ENCODE measurements around the gene RNU1-2. TPM values are rescaled to one million over a fixed set of nuclear protein-coding genes. Genes with fewer than 3 reads are reported as not detected.
"Not testable (repeated sequence)": the region's sequence is repeated elsewhere in the genome, so short reads cannot be mapped to it uniquely, and the experiment has no call there.

RNU1-2 gene
- total RNA-seq, 4 donors from 2014 or later: under 0.01 TPM; not detected in 3

GRCh38 chr1:16872152-16873075 lies 23.4 kb upstream of the RNU1-2 start:
- in situ Hi-C loops (cut with MboI; ENCODE audit: low sequenced_read_pairs in 4 of 4); H3K4me1 ChIP-seq; DNase-seq; H3K27ac ChIP-seq; intact Hi-C loops (cut with DNase I; ENCODE audit: low total_unique reads); H3K36me3 ChIP-seq; H3K9me3 ChIP-seq: not testable (repeated sequence)
- ATAC-seq: peak; percentile 57 to 71
- Histone ChIP-seq H3K4me3 (peak overlapping the region; percentile 35 to 54 (median 50)), H3K27me3 (peaks cover 5 to 28% (median 13%) of the 10 kb centered on the region in 3 donors)

DNA sequence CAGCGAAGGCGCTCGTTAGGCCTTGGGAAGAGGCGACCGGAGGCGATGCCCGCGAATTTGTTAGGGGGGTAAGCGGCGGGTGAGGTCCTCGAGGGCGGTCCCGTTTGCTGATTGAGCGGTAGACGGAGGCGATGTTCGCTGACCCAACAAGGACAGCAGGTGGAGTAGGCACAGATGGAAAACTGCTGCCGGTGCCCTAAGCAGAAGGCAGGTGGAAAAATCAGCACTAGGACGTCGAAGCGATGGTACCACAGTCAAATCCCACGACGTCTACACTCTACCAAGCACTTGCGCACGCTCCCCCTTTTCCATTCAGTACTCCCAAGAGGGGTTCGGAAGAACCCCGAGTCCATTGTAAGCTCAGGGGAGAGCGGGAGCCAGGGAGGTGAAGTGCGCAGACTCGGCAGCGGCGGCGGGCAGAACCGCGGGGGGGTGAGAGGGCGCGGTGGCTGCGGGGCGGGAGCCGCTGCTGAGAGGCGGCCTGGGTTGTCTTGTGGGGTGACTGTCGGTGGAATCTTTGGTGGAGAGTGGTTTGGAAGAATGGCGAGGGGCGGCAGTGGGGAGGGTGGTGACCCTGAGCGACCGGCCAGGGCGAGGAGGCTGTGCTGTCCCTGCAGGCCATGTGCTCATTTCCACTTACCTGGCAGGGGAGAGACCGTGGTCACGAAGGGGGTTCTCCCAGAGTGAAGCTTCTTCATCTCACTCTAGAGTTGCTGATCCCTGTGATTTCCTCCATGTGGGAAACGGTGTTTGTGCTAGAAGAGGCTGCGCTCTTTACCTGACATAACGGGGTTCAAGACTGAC lies 22.5 kb upstream of the RNU1-2 start:
- H3K9me3 ChIP-seq; H3K4me1 ChIP-seq; DNase-seq; H3K27ac ChIP-seq; H3K36me3 ChIP-seq; intact Hi-C loops (cut with DNase I; ENCODE audit: low total_unique reads); in situ Hi-C loops (cut with MboI; ENCODE audit: low sequenced_read_pairs in 4 of 4): not testable (repeated sequence)
- Histone ChIP-seq H3K4me3 (peak overlapping the region; percentile 35 to 54 (median 50)), H3K27me3 (peaks cover 5 to 28% (median 13%) of the 10 kb centered on the region in 3 donors)
- peak in 1 of 2 donors; percentile 45 for ATAC-seq

DNA sequence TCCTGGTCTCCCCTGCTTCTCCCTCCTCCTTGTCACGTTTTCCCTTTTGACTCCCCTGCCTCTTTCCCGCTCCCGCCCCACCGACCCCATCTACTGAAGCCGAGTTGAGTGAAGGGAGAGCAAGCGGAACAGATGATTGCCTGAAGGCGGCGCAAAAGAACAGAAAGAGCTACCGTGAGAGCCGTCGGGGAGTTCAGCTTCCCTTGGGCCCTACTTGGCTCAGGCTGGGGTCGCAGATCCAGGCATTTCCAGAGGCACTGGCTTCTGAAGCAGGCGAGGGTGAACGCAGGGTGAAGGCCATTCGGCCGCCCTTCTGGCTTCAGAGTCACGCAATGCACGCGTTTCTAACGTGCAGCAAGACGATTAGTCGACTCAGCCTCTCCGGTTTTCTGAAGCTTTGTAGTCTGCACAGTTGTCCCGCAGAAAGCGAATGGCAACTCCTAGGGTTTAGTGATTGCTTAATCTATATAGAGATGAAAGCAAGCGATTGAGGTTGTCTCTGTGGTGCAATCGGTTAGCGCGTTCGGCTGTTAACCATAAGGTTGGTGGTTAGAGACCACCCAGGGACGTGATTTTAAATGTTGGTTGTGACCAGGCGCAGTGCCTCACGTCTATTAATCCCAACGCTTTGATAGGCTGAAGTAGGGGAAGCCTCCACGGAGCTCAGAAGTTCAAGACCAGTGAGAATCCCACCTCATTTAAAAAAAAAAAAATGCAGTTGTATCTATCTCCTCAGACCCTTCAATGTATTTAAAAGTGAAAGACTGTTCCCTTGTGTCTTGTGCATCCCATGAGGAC lies 20.6 kb upstream of the RNU1-2 start:
- H3K27ac ChIP-seq; H3K36me3 ChIP-seq; intact Hi-C loops (cut with DNase I; ENCODE audit: low total_unique reads); H3K4me3 ChIP-seq; H3K9me3 ChIP-seq; DNase-seq; ATAC-seq; in situ Hi-C loops (cut with MboI; ENCODE audit: low sequenced_read_pairs in 4 of 4); H3K4me1 ChIP-seq: not testable (repeated sequence)
- H3K27me3 ChIP-seq: peaks cover 5 to 28% (median 13%) of the 10 kb centered on the region in 3 donors

- H3K27me3 ChIP-seq; H3K9me3 ChIP-seq; H3K36me3 ChIP-seq; in situ Hi-C loops (cut with MboI; ENCODE audit: low sequenced_read_pairs in 4 of 4); intact Hi-C loops (cut with DNase I; ENCODE audit: low total_unique reads); H3K4me3 ChIP-seq: not testable (repeated sequence)
- Histone ChIP-seq H3K4me1 (peaks cover 9 to 14% of the 10 kb centered on the region in 2 donors), H3K27ac (peak overlapping the region in 2 of 4 donors; percentile 49 to 55)
- DNase-seq: peak in 1 of 2 donors; percentile 82
- peak in 1 of 2 donors; percentile 85 for ATAC-seq
Measured at GRCh38 chr1:16881742-16882141, 14.0 kb upstream of the RNU1-2 start.

GRCh38 chr1:16882986-16883385 lies 12.8 kb upstream of the RNU1-2 start:
- Histone ChIP-seq H3K9me3 (no peaks in the 10 kb centered on the region), H3K27ac (no peak overlapping the region), H3K36me3 (no peaks in the 10 kb centered on the region), H3K4me3 (no peak overlapping the region), H3K4me1 (peaks cover 9 to 14% of the 10 kb centered on the region in 2 donors), H3K27me3 (no peaks in the 10 kb centered on the region)
- in situ Hi-C loops (cut with MboI; ENCODE audit: low sequenced_read_pairs in 4 of 4) (no loop called here), intact Hi-C loops (cut with DNase I; ENCODE audit: low total_unique reads) (no loop called here)
- ATAC-seq: no peak
- DNase-seq: no peak
- no peak for TF ChIP-seq POLR2A (IDR thresholded peaks at IDR 0.05)
- TF ChIP-seq, protein P1, sequence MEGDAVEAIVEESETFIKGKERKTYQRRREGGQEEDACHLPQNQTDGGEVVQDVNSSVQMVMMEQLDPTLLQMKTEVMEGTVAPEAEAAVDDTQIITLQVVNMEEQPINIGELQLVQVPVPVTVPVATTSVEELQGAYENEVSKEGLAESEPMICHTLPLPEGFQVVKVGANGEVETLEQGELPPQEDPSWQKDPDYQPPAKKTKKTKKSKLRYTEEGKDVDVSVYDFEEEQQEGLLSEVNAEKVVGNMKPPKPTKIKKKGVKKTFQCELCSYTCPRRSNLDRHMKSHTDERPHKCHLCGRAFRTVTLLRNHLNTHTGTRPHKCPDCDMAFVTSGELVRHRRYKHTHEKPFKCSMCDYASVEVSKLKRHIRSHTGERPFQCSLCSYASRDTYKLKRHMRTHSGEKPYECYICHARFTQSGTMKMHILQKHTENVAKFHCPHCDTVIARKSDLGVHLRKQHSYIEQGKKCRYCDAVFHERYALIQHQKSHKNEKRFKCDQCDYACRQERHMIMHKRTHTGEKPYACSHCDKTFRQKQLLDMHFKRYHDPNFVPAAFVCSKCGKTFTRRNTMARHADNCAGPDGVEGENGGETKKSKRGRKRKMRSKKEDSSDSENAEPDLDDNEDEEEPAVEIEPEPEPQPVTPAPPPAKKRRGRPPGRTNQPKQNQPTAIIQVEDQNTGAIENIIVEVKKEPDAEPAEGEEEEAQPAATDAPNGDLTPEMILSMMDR (IDR thresholded peaks at IDR 0.05 in 4 of 5, conservative IDR thresholded peaks at IDR 0.05 in 1 of 5): no peak

- H3K36me3 ChIP-seq; H3K27me3 ChIP-seq; H3K27ac ChIP-seq; DNase-seq; H3K4me3 ChIP-seq; in situ Hi-C loops (cut with MboI; ENCODE audit: low sequenced_read_pairs in 4 of 4); intact Hi-C loops (cut with DNase I; ENCODE audit: low total_unique reads); ATAC-seq; H3K9me3 ChIP-seq: not testable (repeated sequence)
- peaks cover 9 to 14% of the 10 kb centered on the region in 2 donors for H3K4me1 ChIP-seq
Measured at GRCh38 chr1:16884487-16884886, 11.3 kb upstream of the RNU1-2 start.

Measured in gastrocnemius medialis (tissue), 4 donors.